Measurements from ENCODE around the gene RPL7L1. TPM values are rescaled to one million over a fixed set of nuclear protein-coding genes. Genes with fewer than 3 reads are reported as not detected.

RPL7L1 gene
- total and polyA plus RNA-seq, 4 donors: 39.3 to 98.7 (median 61.9) TPM

DNA sequence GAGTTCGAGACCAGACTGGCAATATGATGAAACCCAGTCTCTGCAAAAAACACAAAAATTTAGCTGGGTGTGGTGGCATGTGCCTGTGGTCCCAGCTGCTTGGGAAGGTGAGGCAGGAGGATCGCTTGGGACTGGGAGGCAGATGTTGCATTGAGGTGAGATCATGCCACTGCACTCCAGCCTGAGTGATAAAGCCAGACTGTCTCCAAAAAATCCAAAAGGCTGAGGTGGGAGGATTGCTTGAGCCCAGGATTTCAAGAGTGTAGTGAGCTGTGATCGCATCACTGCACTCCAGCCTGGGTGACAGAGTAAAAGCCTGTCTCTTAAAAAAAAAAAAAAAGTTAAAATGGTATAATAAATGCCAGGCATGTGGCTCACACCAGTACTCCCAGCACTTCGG, 35.1 kb downstream of the RPL7L1 start:
- Histone ChIP-seq H3K9me3 (ENCODE audit: control insufficient read depth in 4 of 4, insufficient read depth in 3 of 4, low read length in 3 of 4) (no peaks in the 10 kb centered on the region), H3K36me3 (ENCODE audit: control insufficient read depth in 4 of 4, insufficient read depth in 4 of 4, low read length in 4 of 4) (no peaks in the 10 kb centered on the region), H3K9ac (ENCODE audit: insufficient read depth in 1 of 2, low read length in 2 of 2) (no peak overlapping the region), H3K4me3 (no peak overlapping the region), H3K4me1 (ENCODE audit: control insufficient read depth in 5 of 5, insufficient read depth in 5 of 5, low read length in 5 of 5) (peaks cover 0 to 1% (median 0%) of the 10 kb centered on the region in 5 donors), H3K27ac (ENCODE audit: low read depth in 1 of 2, low read length in 1 of 2) (no peak overlapping the region), H3K27me3 (ENCODE audit: control insufficient read depth in 3 of 3, insufficient read depth in 3 of 3, low read length in 2 of 3) (no peaks in the 10 kb centered on the region)
- DNase-seq: no peak
- ATAC-seq (ENCODE audit: insufficient read depth, low FRiP score): no peak
- WGBS, 2 donors: 78 to 88% methylated on average over 4 of the region's 4 CpGs
- TF ChIP-seq, protein P1, sequence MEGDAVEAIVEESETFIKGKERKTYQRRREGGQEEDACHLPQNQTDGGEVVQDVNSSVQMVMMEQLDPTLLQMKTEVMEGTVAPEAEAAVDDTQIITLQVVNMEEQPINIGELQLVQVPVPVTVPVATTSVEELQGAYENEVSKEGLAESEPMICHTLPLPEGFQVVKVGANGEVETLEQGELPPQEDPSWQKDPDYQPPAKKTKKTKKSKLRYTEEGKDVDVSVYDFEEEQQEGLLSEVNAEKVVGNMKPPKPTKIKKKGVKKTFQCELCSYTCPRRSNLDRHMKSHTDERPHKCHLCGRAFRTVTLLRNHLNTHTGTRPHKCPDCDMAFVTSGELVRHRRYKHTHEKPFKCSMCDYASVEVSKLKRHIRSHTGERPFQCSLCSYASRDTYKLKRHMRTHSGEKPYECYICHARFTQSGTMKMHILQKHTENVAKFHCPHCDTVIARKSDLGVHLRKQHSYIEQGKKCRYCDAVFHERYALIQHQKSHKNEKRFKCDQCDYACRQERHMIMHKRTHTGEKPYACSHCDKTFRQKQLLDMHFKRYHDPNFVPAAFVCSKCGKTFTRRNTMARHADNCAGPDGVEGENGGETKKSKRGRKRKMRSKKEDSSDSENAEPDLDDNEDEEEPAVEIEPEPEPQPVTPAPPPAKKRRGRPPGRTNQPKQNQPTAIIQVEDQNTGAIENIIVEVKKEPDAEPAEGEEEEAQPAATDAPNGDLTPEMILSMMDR (IDR thresholded peaks at IDR 0.05; ENCODE audit: control extremely low read depth, extremely low read depth): no peak

DNA sequence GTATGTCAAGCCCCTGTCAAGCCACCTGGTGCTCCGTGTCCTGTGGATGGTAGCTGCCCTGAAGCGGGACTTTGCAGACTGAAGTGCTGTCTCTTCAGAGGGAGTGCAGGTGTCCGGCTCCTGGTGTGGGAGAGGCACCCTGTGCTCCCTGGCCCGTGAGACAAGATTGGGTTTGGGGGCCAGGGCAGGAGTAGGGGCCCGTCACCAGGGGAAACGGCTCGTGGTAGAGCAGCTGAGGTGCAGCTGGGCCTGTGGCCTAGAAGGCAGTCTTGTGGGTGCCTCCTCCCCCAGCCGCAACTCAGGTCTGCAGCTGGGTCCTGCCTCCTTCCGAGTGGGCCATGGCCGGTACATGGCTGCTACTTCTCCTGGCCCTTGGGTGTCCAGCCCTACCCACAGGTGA, 36.3 kb downstream of the RPL7L1 start, which contains the start of gene PTCRA:
PTCRA (plus strand) TSS at position 322 of the 400 bp plus-strand sequence; CDS start at position 339, 17 bp downstream.
- Histone ChIP-seq H3K9ac (ENCODE audit: insufficient read depth in 1 of 2, low read length in 2 of 2) (no peak within 1 kb of the TSS), H3K9me3 (ENCODE audit: control insufficient read depth in 4 of 4, insufficient read depth in 3 of 4, low read length in 3 of 4) (no peaks in the 10 kb centered on the region), H3K27ac (ENCODE audit: low read depth in 1 of 2, low read length in 1 of 2) (no peak within 1 kb of the TSS), H3K27me3 (ENCODE audit: control insufficient read depth in 3 of 3, insufficient read depth in 3 of 3, low read length in 2 of 3) (no peaks in the 10 kb centered on the region), H3K36me3 (ENCODE audit: control insufficient read depth in 4 of 4, insufficient read depth in 4 of 4, low read length in 4 of 4) (no peaks in the 10 kb centered on the region), H3K4me1 (ENCODE audit: control insufficient read depth in 5 of 5, insufficient read depth in 5 of 5, low read length in 5 of 5) (peaks cover 0 to 1% (median 0%) of the 10 kb centered on the region in 5 donors), H3K4me3 (no peak within 1 kb of the TSS)
- ATAC-seq (ENCODE audit: insufficient read depth, low FRiP score): no peak
- WGBS, 2 donors: 74 to 77% methylated on average over 7 to 10 of the region's 10 CpGs
- DNase-seq: no peak
- TF ChIP-seq, protein P1 (IDR thresholded peaks at IDR 0.05; ENCODE audit: control extremely low read depth, extremely low read depth): no peak

DNA sequence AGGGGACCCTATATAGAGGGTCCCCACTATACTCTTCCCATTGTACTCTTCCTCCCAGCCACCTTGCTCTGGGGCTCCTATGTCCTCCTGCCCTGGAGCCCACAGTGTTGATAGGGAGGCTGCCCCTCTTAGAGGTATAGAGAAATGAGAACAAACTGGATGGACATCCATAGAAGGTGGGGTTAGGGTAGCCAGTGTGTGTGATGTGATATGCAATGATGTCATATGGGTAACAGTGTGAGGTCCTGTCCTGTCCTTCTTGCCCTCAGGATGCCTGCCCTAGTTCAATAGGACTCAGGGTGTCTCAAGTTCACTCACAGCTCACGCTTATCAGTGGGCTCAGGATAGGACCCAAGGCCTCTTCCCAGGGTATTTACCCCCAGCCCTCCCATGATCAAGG, 36.9 kb downstream of the RPL7L1 start:
- DNase-seq (no peak), ATAC-seq (ENCODE audit: insufficient read depth, low FRiP score) (no peak)
- H3K36me3 ChIP-seq (ENCODE audit: control insufficient read depth in 4 of 4, insufficient read depth in 4 of 4, low read length in 4 of 4): no peaks in the 10 kb centered on the region
- H3K4me3 ChIP-seq: no peak overlapping the region
- no peaks in the 10 kb centered on the region for H3K27me3 ChIP-seq (ENCODE audit: control insufficient read depth in 3 of 3, insufficient read depth in 3 of 3, low read length in 2 of 3)
- H3K27ac ChIP-seq (ENCODE audit: low read depth in 1 of 2, low read length in 1 of 2): no peak overlapping the region
- WGBS, 2 donors: 80 to 93% methylated on average over 1 of the region's 1 CpG
- H3K4me1 ChIP-seq (ENCODE audit: control insufficient read depth in 5 of 5, insufficient read depth in 5 of 5, low read length in 5 of 5): peaks cover 0 to 1% (median 0%) of the 10 kb centered on the region in 5 donors
- no peak overlapping the region for H3K9ac ChIP-seq (ENCODE audit: insufficient read depth in 1 of 2, low read length in 2 of 2)
- TF ChIP-seq, protein P1 (IDR thresholded peaks at IDR 0.05; ENCODE audit: control extremely low read depth, extremely low read depth): no peak
- H3K9me3 ChIP-seq (ENCODE audit: control insufficient read depth in 4 of 4, insufficient read depth in 3 of 4, low read length in 3 of 4): no peaks in the 10 kb centered on the region

DNA sequence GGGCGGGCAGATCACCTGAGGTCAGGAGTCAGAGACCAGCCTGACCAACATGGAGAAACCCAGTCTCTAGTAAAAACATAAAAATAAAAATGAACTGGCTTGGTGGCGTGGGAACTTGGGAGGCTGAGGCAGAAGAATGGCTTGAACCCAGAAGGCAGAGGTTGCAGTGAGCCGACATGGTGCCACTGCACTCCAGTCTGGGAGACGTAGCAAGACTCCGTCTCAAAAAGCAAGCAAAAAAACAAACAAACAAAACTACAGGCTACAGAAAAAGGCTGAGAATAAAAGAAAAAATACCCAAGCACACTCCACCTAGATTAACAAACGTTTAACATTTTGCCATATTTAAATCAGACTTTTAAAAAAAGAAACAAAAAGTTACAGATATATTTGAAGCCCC, 42.4 kb downstream of the RPL7L1 start:
- no peak for DNase-seq
- no peaks in the 10 kb centered on the region for H3K27me3 ChIP-seq (ENCODE audit: control insufficient read depth in 3 of 3, insufficient read depth in 3 of 3, low read length in 2 of 3)
- H3K27ac ChIP-seq (ENCODE audit: low read depth in 1 of 2, low read length in 1 of 2): no peak overlapping the region
- ATAC-seq (ENCODE audit: insufficient read depth, low FRiP score): no peak
- H3K36me3 ChIP-seq (ENCODE audit: control insufficient read depth in 4 of 4, insufficient read depth in 4 of 4, low read length in 4 of 4): no peaks in the 10 kb centered on the region
- TF ChIP-seq, protein P1 (IDR thresholded peaks at IDR 0.05; ENCODE audit: control extremely low read depth, extremely low read depth): no peak
- 68 to 82% methylated on average over 6 of the region's 6 CpGs for WGBS, 2 donors
- H3K4me3 ChIP-seq: no peak overlapping the region
- no peak overlapping the region for H3K9ac ChIP-seq (ENCODE audit: insufficient read depth in 1 of 2, low read length in 2 of 2)
- no peaks in the 10 kb centered on the region for H3K4me1 ChIP-seq (ENCODE audit: control insufficient read depth in 5 of 5, insufficient read depth in 5 of 5, low read length in 5 of 5)
- no peaks in the 10 kb centered on the region for H3K9me3 ChIP-seq (ENCODE audit: control insufficient read depth in 4 of 4, insufficient read depth in 3 of 4, low read length in 3 of 4)

Data from lung (tissue), 12 donors.